Endothelial cell of umbilical vein (primary cell): Measurements from ENCODE around the gene SFTPA2. TPM values are rescaled to one million over a fixed set of nuclear protein-coding genes. Genes with fewer than 3 reads are reported as not detected.
"Not testable (repeated sequence)": the region's sequence is repeated elsewhere in the genome, so short reads cannot be mapped to it uniquely, and the experiment has no call there.

Source experiments
- BruUV-seq: library from RNA; stranded (reverse); fragments of 400-500 nt; replicated peaks from 2 replicates; lab custom pipeline; 2021; lab: Mats Ljungman, UMichigan
- CTCF ChIA-PET: fragments of 300-600, 350-600 bp; sonication (Branson Sonifier 250); formaldehyde crosslinking; loops from one replicate; lab custom pipeline; 2021; ENCODE audit warnings: antibody characterized with exemption, inconsistent platforms; lab: Charles Lee
- POLR2A ChIA-PET: fragments of 300-600, 350-600 bp; sonication (Branson Sonifier 250); formaldehyde crosslinking; loops from one replicate; lab custom pipeline; 2021; ENCODE audit warnings: antibody characterized with exemption, inconsistent platforms; lab: Charles Lee
- DNase-seq: peaks from one replicate; pipeline ENCODE4 v3.0.0-alpha.2; 2011; ENCODE audit warnings: low read depth, low spot score
- FAIRE-seq: peaks from 2 replicates; lab custom pipeline; 2011; peaks lifted over from hg19 to GRCh38; lab: Jason Lieb, UNC
- H2AFZ ChIP-seq: 2 replicates; pipeline ENCODE4 v1.6.0; 2012; ENCODE audit warnings: low read depth, low read length, control low read depth, inconsistent platforms
- H3K27ac ChIP-seq: 2 replicates; pipeline ENCODE4 v1.5.1; 2011; ENCODE audit warnings: low read depth, mild to moderate bottlenecking, control low read depth, low read length, moderate library complexity; ENCODE audit not compliant: insufficient read depth
- H3K27me3 ChIP-seq, 2 experiments: 2 replicates each; pipeline versions ENCODE4 v1.6.0 to v1.6.1; 2011; ENCODE audit warnings: low read length in 2 of 2, mixed read lengths in 1 of 2; ENCODE audit not compliant: control insufficient read depth in 2 of 2, insufficient read depth in 2 of 2
- H3K36me3 ChIP-seq, 2 experiments: 2 replicates in 1 of 2; 3 replicates in 1 of 2; pipeline ENCODE4 v1.5.1; 2011; ENCODE audit warnings: low read length in 2 of 2, mild to moderate bottlenecking in 1 of 2, moderate library complexity in 1 of 2; ENCODE audit not compliant: control insufficient read depth in 2 of 2, insufficient read depth in 2 of 2; ENCODE audit errors: extremely low read depth in 1 of 2
- H3K4me1 ChIP-seq: 3 replicates; pipeline ENCODE4 v1.5.1; 2011; ENCODE audit warnings: mild to moderate bottlenecking, low read length; ENCODE audit not compliant: control insufficient read depth, insufficient read depth; ENCODE audit errors: extremely low read depth
- H3K4me2 ChIP-seq: 2 replicates; pipeline ENCODE4 v1.6.1; 2011; ENCODE audit warnings: low read length, control low read depth, mixed read lengths; ENCODE audit not compliant: insufficient read depth
- H3K4me3 ChIP-seq, 3 experiments: fragments of 200-600 bp in 1 of 3; sonication (generic), shearing (Covaris generic) in 1 of 3; replicated peaks in 1 of 3; 2 replicates each; pipeline ENCODE4 v1.5.1; 2011 to 2016; ENCODE audit warnings: control low read depth in 3 of 3, low read length in 3 of 3, mild to moderate bottlenecking in 2 of 3, inconsistent platforms in 1 of 3, low read depth in 1 of 3, moderate library complexity in 1 of 3; ENCODE audit not compliant: insufficient read depth in 1 of 3
- H3K79me2 ChIP-seq: 2 replicates; pipeline ENCODE4 v1.6.0; 2012; ENCODE audit warnings: low read length, inconsistent platforms; ENCODE audit not compliant: control insufficient read depth, insufficient read depth
- H3K9ac ChIP-seq: replicated peaks from 2 replicates; pipeline ENCODE3; 2011; ENCODE audit warnings: low read length, control low read depth; ENCODE audit not compliant: insufficient read depth; ENCODE audit errors: extremely low read depth
- H3K9me1 ChIP-seq: replicated peaks from 3 replicates; pipeline ENCODE4 v1.6.0; 2011; ENCODE audit warnings: mild to moderate bottlenecking, low read length; ENCODE audit not compliant: control insufficient read depth, insufficient read depth; ENCODE audit errors: extremely low read depth
- H3K9me3 ChIP-seq: replicated peaks from 2 replicates; pipeline ENCODE4 v1.5.1; 2012; ENCODE audit warnings: low read length, inconsistent platforms; ENCODE audit not compliant: control insufficient read depth, insufficient read depth
- H4K20me1 ChIP-seq: replicated peaks from 2 replicates; pipeline ENCODE3; 2011; ENCODE audit warnings: mild to moderate bottlenecking, low read length; ENCODE audit not compliant: control insufficient read depth, insufficient read depth; ENCODE audit errors: extremely low read depth
- dilution Hi-C: fragments of 300-500 bp; cut with MboI; formaldehyde crosslinking; loops from one replicate; pipeline ENCODE4 v1.15.0; 2019; ENCODE audit warnings: low sequenced_read_pairs; ENCODE audit not compliant: extremely low pct_ligation_motif_present
- intact Hi-C: fragments of 100-400 bp; cut with micrococcal nuclease; formaldehyde crosslinking; loops from one replicate; pipeline ENCODE4 v1.10.0; 2022
- polyA plus RNA-seq, 4 experiments: library from polyadenylated mRNA; depleted of rRNA in 3 of 4; stranded (reverse) in 3 of 4; unstranded in 1 of 4; fragments of >200 nt; gene quantifications; 2 replicates each; pipeline versions ENCODE4 v1.2.1 to v1.2.3, GENCODE V29; 2011 to 2012; ENCODE audit warnings: missing spikeins in 1 of 4
- total RNA-seq: library from RNA; stranded (reverse); gene quantifications from 2 replicates; pipeline ENCODE4 v1.2.3, GENCODE V29; 2021

Gene SFTPA2
- total and polyA plus RNA-seq, 2 donors (not counting 3 experiments of a cell fraction or from before 2014, with no cell fraction given): not detected

DNA sequence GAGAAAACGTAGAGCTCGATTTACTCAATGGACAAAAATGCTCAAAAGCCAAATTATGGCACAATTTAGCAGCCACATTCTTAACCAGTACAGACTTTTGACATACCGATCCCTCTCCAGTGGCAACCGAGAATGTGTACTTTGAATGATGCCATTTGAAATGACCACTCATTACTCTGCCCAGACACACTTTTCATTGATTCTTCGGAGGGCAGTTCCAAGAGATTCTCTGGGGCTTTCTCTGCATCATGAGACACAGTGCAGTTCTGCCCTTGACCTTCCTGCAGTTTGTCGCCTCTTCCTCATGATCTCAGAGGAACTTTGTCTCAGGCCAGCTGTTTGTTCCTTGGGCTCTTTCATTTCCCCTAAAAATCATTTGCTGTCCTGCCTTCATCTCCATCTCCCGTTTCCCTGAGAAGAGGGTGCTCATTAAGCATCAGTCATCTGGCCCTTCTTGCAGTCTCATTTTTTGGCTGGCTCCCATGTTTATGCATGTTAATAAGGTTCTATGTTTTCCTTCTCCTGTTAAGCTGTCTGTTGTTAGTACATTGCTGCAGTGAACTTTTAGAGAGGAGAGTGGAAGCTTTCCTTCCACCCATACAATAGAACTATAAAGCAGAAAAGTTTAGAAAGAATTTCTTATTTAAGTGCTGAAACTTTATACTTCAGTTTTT is 43.5 kb downstream of the SFTPA2 start:
- POLR2A ChIA-PET, H3K9me1 ChIP-seq, H3K9ac ChIP-seq, DNase-seq, CTCF ChIA-PET, H4K20me1 ChIP-seq, H3K4me1 ChIP-seq, dilution Hi-C loops, H3K9me3 ChIP-seq, H3K4me2 ChIP-seq, H3K27me3 ChIP-seq, H3K4me3 ChIP-seq, H2AFZ ChIP-seq, BruUV-seq, H3K27ac ChIP-seq, intact Hi-C loops, H3K79me2 ChIP-seq, H3K36me3 ChIP-seq: not testable (repeated sequence)
- peak; percentile 12 for FAIRE-seq

DNA sequence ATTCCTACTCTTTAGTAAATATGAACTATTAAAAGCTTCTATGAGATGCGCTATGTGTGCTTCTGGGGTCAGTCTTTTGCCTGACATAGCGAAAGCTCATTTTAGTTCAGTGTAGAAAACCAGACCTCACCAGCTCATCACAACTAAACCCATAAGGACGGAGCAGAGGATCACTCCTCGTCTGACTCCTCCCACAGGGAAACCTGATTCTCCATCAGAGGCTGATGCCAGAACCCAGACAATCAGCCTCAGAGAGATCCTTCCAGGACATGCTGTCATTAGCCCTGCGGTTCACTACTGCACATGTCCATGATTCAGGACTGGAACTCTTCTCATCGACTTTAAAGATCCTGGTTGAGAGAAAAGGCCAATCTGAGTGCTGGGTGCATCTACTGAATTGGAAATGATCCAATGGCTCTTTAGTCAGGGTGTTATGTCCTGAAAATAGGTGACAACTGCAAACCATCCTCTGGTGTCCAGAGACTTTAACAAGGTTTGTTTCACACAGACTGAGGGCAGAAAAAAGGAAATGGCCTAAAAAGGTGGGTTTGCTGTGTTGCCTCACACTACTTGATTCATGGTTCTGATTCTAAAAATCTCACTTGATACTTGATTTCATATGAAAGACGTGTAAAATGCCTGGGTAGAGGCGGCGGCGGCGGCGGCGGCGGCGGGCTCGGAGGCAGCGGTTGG is 48.2 kb downstream of the SFTPA2 start, which contains the start of gene EIF5AL1:
Gene EIF5AL1 (plus strand): TSS at position 643 of the 693 bp plus-strand sequence. CDS start 117 bp downstream, outside the sequence.
- H3K9me1 ChIP-seq, H2AFZ ChIP-seq, H3K27me3 ChIP-seq, CTCF ChIA-PET, H3K4me1 ChIP-seq, H3K9ac ChIP-seq, dilution Hi-C loops, H3K79me2 ChIP-seq, H3K36me3 ChIP-seq, BruUV-seq, H3K4me2 ChIP-seq, POLR2A ChIA-PET, H4K20me1 ChIP-seq, H3K9me3 ChIP-seq, H3K4me3 ChIP-seq, intact Hi-C loops, DNase-seq, H3K27ac ChIP-seq: not testable (repeated sequence)
- FAIRE-seq: peak; percentile 49

DNA sequence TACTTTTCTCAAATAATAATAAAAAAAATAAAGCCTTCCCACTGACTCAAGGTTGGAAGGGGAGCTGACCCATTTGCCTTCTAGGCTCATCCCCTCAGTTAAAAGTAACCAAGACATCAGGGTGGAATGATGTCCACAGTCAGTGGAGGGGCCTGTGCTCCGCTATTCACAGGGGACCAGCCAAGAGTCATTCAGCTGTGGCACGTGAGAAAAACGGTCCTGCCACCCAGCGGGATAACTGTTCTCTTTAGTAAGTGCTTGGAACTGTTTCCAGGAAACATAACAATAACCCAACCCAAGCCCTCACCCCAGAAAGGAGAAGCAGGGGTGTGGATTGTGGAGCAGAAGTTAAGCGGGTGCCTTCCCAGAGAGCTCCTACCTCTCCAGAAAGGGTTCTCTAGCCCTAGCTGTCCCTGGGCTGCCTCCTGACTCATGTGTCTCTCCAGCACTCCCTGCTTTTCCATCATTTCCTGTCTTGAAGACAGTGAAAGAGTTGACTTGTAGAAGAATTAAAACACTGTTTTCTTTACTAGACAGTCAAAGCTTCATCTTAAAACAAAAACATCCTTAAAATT is 50.2 kb downstream of the SFTPA2 start:
- dilution Hi-C loops, H3K9me3 ChIP-seq, CTCF ChIA-PET: not testable (repeated sequence)

More for the DNA sequence above, 50.2 kb downstream of the SFTPA2 start:
- H3K79me2 ChIP-seq, H3K9me1 ChIP-seq, H3K4me3 ChIP-seq, H3K4me1 ChIP-seq, intact Hi-C loops, BruUV-seq, DNase-seq, H3K27me3 ChIP-seq, H3K27ac ChIP-seq, H2AFZ ChIP-seq, H3K9ac ChIP-seq, POLR2A ChIA-PET, H4K20me1 ChIP-seq, H3K36me3 ChIP-seq, H3K4me2 ChIP-seq: not testable (repeated sequence)
- peak; percentile 12 for FAIRE-seq
